Esophagus (tissue), 2 donors: ENCODE results near the gene NACC2. TPM values are rescaled to one million over a fixed set of nuclear protein-coding genes. Genes with fewer than 3 reads are reported as not detected.

Source experiments
- H3K27ac ChIP-seq, 2 donors: one replicate each; pipeline ENCODE4 v1.5.1; 2013; ENCODE audit warnings: low read depth in 2 of 2, mild to moderate bottlenecking in 2 of 2, inconsistent platforms in 1 of 2, low read length in 1 of 2, moderate library complexity in 1 of 2
- H3K27me3 ChIP-seq, 2 donors: one replicate each; pipeline ENCODE4 v1.6.1; 2013; ENCODE audit warnings: low read length in 2 of 2, control low read depth in 1 of 2, mild to moderate bottlenecking in 1 of 2; ENCODE audit not compliant: insufficient read depth in 2 of 2, control insufficient read depth in 1 of 2
- H3K36me3 ChIP-seq, 2 donors: one replicate each; pipeline ENCODE4 v1.6.1; 2013; ENCODE audit warnings: low read length in 1 of 2; ENCODE audit not compliant: control insufficient read depth in 2 of 2, insufficient read depth in 2 of 2
- H3K4me1 ChIP-seq, 2 donors: one replicate each; pipeline ENCODE4 v1.6.1; 2013; ENCODE audit warnings: low read length in 1 of 2; ENCODE audit not compliant: control insufficient read depth in 2 of 2, insufficient read depth in 2 of 2
- H3K4me3 ChIP-seq, 2 donors: one replicate each; pipeline ENCODE4 v1.5.1; 2013; ENCODE audit warnings: low read length in 2 of 2, mild to moderate bottlenecking in 2 of 2, low read depth in 1 of 2, moderate library complexity in 1 of 2
- H3K9me3 ChIP-seq, 2 donors: one replicate each; pipeline ENCODE4 v1.6.1; 2013; ENCODE audit warnings: mild to moderate bottlenecking in 2 of 2, low read depth in 1 of 2, low read length in 1 of 2, moderate library complexity in 1 of 2; ENCODE audit not compliant: control insufficient read depth in 2 of 2, insufficient read depth in 1 of 2
- WGBS, 2 donors: extraction: QIAGEN DNeasy Blood & Tissue Kit; methylation state at CpG; one replicate each; pipeline ENCODE4 v1.1.7; 2013; 5-methylcytosine and 5-hydroxymethylcytosine counted together
- polyA plus RNA-seq, 2 donors: library from polyadenylated mRNA; stranded (reverse); fragments of 200-250 nt; gene quantifications; one replicate each; pipeline ENCODE4 v1.2.3, GENCODE V29; 2013
- donor health status: healthy with polysubstance abuse.
- donor health status: Bipolar disorder and iron deficiency.

The NACC2 gene
- polyA plus RNA-seq, 2 donors: 3.2 to 4.5 TPM

- no peaks in the 10 kb centered on the region for H3K36me3 ChIP-seq
- no peaks in the 10 kb centered on the region for H3K27me3 ChIP-seq
- WGBS, 2 donors: 81 to 88% methylated on average over 16 of the region's 16 CpGs
- no peaks in the 10 kb centered on the region for H3K4me1 ChIP-seq
- no peak overlapping the region for H3K27ac ChIP-seq
- H3K9me3 ChIP-seq: no peaks in the 10 kb centered on the region
- H3K4me3 ChIP-seq: no peak overlapping the region
Observed at GRCh38 chr9:135998410-135999071, 96.5 kb downstream of the NACC2 start.

- Histone ChIP-seq H3K4me1 (no peaks in the 10 kb centered on the region), H3K9me3 (no peaks in the 10 kb centered on the region), H3K27me3 (no peaks in the 10 kb centered on the region), H3K4me3 (no peak overlapping the region), H3K27ac (no peak overlapping the region), H3K36me3 (no peaks in the 10 kb centered on the region)
- 76 to 84% methylated on average over 9 to 10 of the region's 10 CpGs for WGBS, 2 donors
Observed at GRCh38 chr9:135998016-135998380, 97.1 kb downstream of the NACC2 start.

GRCh38 chr9:135997090-135998015 is 97.7 kb downstream of the NACC2 start:
- 76 to 78% methylated on average over 34 of the region's 34 CpGs for WGBS, 2 donors
- no peaks in the 10 kb centered on the region for H3K27me3 ChIP-seq
- H3K4me3 ChIP-seq: no peak overlapping the region

GRCh38 chr9:135995816-135996215 is 99.3 kb downstream of the NACC2 start:
- no peaks in the 10 kb centered on the region for H3K27me3 ChIP-seq
- no peak overlapping the region for H3K4me3 ChIP-seq
- 93 to 95% methylated on average over 21 of the region's 21 CpGs for WGBS, 2 donors
- H3K4me1 ChIP-seq: peaks cover 0 to 4% of the 10 kb centered on the region in 2 donors
- no peak overlapping the region for H3K27ac ChIP-seq
- H3K9me3 ChIP-seq: no peaks in the 10 kb centered on the region
- no peaks in the 10 kb centered on the region for H3K36me3 ChIP-seq

More at GRCh38 chr9:135997090-135998015, 97.7 kb downstream of the NACC2 start:
- no peaks in the 10 kb centered on the region for H3K36me3 ChIP-seq
- H3K9me3 ChIP-seq: no peaks in the 10 kb centered on the region
- no peak overlapping the region for H3K27ac ChIP-seq
- H3K4me1 ChIP-seq: peaks cover 0 to 2% of the 10 kb centered on the region in 2 donors

- Histone ChIP-seq H3K27ac (no peak overlapping the region), H3K36me3 (no peaks in the 10 kb centered on the region), H3K4me3 (no peak overlapping the region), H3K4me1 (peaks cover 0 to 7% of the 10 kb centered on the region in 2 donors), H3K9me3 (no peaks in the 10 kb centered on the region), H3K27me3 (no peaks in the 10 kb centered on the region)
- WGBS, 2 donors: 63 to 71% methylated on average over 19 to 20 of the region's 20 CpGs
Observed at GRCh38 chr9:135994501-135995192, 100.4 kb downstream of the NACC2 start.

GRCh38 chr9:135993765-135994500 is 101.2 kb downstream of the NACC2 start:
- no peaks in the 10 kb centered on the region for H3K9me3 ChIP-seq
- H3K4me3 ChIP-seq: no peak overlapping the region
- H3K4me1 ChIP-seq: peaks cover 0 to 7% of the 10 kb centered on the region in 2 donors
- 77 to 81% methylated on average over 27 of the region's 27 CpGs for WGBS, 2 donors
- peak overlapping the region in 1 of 2 donors; percentile 11 for H3K27ac ChIP-seq
- H3K36me3 ChIP-seq: no peaks in the 10 kb centered on the region
- no peaks in the 10 kb centered on the region for H3K27me3 ChIP-seq

- peak overlapping the region; percentile 69 to 76 for H3K27ac ChIP-seq
- H3K4me3 ChIP-seq: no peak overlapping the region
- no peaks in the 10 kb centered on the region for H3K36me3 ChIP-seq
- 47 to 60% methylated on average over 13 of the region's 13 CpGs for WGBS, 2 donors
- H3K27me3 ChIP-seq: no peaks in the 10 kb centered on the region
- H3K4me1 ChIP-seq: peaks cover 0 to 7% of the 10 kb centered on the region in 2 donors
- H3K9me3 ChIP-seq: no peaks in the 10 kb centered on the region
Observed at GRCh38 chr9:135993409-135993742, 101.7 kb downstream of the NACC2 start.

- H3K36me3 ChIP-seq: no peaks in the 10 kb centered on the region
- H3K27ac ChIP-seq: peak overlapping the region; percentile 71 to 76
- H3K4me1 ChIP-seq: peaks cover 0 to 7% of the 10 kb centered on the region in 2 donors
- no peaks in the 10 kb centered on the region for H3K27me3 ChIP-seq
- no peaks in the 10 kb centered on the region for H3K9me3 ChIP-seq
- no peak overlapping the region for H3K4me3 ChIP-seq
- 4 to 8% methylated on average over 31 to 32 of the region's 32 CpGs for WGBS, 2 donors
Observed at GRCh38 chr9:135992486-135993408, 102.3 kb downstream of the NACC2 start.
